Spleen (tissue), 11 donors: ENCODE results near the gene SLC35B1. TPM values are rescaled to one million over a fixed set of nuclear protein-coding genes. Genes with fewer than 3 reads are reported as not detected.

Experiments used
- DNase-seq: peaks from one replicate; pipeline ENCODE4 v3.0.0-alpha.2; 2020
- H3K27ac ChIP-seq, 8 donors: fragments of 200-600 bp; sonication (generic) in 7 of 8; 1 replicate in 4 of 8; 2 replicates in 4 of 8; pipeline versions ENCODE4 v1.5.0 to v1.8.0; 2016 to 2021; ENCODE audit warnings: inconsistent platforms in 4 of 8, mild to moderate bottlenecking in 4 of 8, moderate library complexity in 1 of 8
- H3K27me3 ChIP-seq, 7 donors: fragments of 200-600 bp; sonication (generic) in 6 of 7; replicated peaks in 1 of 7; 1 replicate in 4 of 7; 2 replicates in 3 of 7; pipeline versions ENCODE4 v1.5.0 to v1.8.0; 2016 to 2021; ENCODE audit warnings: inconsistent platforms in 3 of 7, mild to moderate bottlenecking in 1 of 7
- H3K36me3 ChIP-seq, 6 donors: fragments of 200-600 bp; sonication (generic) in 5 of 6; 1 replicate in 4 of 6; 2 replicates in 2 of 6; pipeline versions ENCODE4 v1.5.0 to v1.8.0; 2016 to 2021; ENCODE audit warnings: inconsistent platforms in 2 of 6
- H3K4me1 ChIP-seq, 6 donors: fragments of 200-600 bp; sonication (generic) in 5 of 6; 1 replicate in 3 of 6; 2 replicates in 3 of 6; pipeline versions ENCODE4 v1.5.0 to v1.8.0; 2016 to 2021; ENCODE audit warnings: inconsistent platforms in 3 of 6
- H3K4me3 ChIP-seq, 8 donors: fragments of 200-600 bp; sonication (generic) in 7 of 8; 1 replicate in 4 of 8; 2 replicates in 4 of 8; pipeline versions ENCODE4 v1.5.0 to v1.8.0; 2016 to 2021; ENCODE audit warnings: inconsistent platforms in 4 of 8, mild to moderate bottlenecking in 4 of 8, moderate library complexity in 2 of 8
- H3K9me3 ChIP-seq, 8 donors: fragments of 200-600 bp; sonication (generic) in 7 of 8; 1 replicate in 4 of 8; 2 replicates in 4 of 8; pipeline versions ENCODE4 v1.5.0 to v1.8.0; 2016 to 2021; ENCODE audit warnings: inconsistent platforms in 4 of 8
- POLR2A ChIP-seq, 3 donors: fragments of 450-650 bp; IDR thresholded peaks; one replicate each; pipeline ENCODE4 v1.5.1; 2017; ENCODE audit warnings: antibody characterized with exemption in 3 of 3, mild to moderate bottlenecking in 1 of 3
- POLR2AphosphoS5 ChIP-seq, 3 donors: sonication (generic); formaldehyde crosslinking; IDR thresholded peaks; one replicate each; pipeline ENCODE4 v1.5.1; 2017; ENCODE audit warnings: antibody characterized with exemption in 3 of 3
- WGBS, 5 donors: extraction: QIAGEN DNeasy Blood & Tissue Kit in 3 of 5; methylation state at CpG; one replicate each; pipeline versions ENCODE4 v1.1.5 to v1.1.7; 2013 to 2018; 5-methylcytosine and 5-hydroxymethylcytosine counted together
- intact Hi-C: fragments of 100-400 bp; cut with DNase I; formaldehyde crosslinking; loops from one replicate; pipeline ENCODE4 v1.15.0; 2023; ENCODE audit warnings: low total_unique reads
- polyA plus RNA-seq, 3 donors: library from polyadenylated mRNA; stranded (reverse); fragments of 200-250 nt; gene quantifications; one replicate each; pipeline ENCODE4 v1.2.1, GENCODE V29; 2013
- total RNA-seq, 7 donors: library from RNA; depleted of rRNA in 3 of 7; stranded (reverse); fragments of >200 nt in 3 of 7; fragmentation: NEBNext Ultra II Directional in 4 of 7; extraction: Animal tissue kit (Norgen Biotek cat#: 25700) in 4 of 7; gene quantifications; one replicate each; pipeline versions ENCODE4 v1.1.0 to v1.2.1, GENCODE V29; 2016 to 2021
- TF ChIP-seq, protein P1 (sequence below), 11 experiments: fragments of 200-600 bp in 7 of 11; fragments of 450-650 bp in 4 of 11; sonication (generic) in 4 of 11; IDR thresholded peaks in 8 of 11; conservative IDR thresholded peaks in 3 of 11; 1 replicate in 7 of 11; 2 replicates in 4 of 11; pipeline versions ENCODE4 v1.4.0 to v1.8.0; 2016 to 2021; ENCODE audit warnings: antibody characterized with exemption in 11 of 11, inconsistent platforms in 4 of 11, mild to moderate bottlenecking in 1 of 11
- donor health status: healthy with polysubstance abuse.
- donor health status: DM: no; HTN: no; CAD: no; lungs with moderate emphysema.
- donor health status: DM: no; HTN: no; CAD: no.
- donor health status: Bipolar disorder and iron deficiency.
- donor health status: healthy.
- donor health status: DM: no; HTN: no; CAD: no.
- donor health status: DM: yes; HTN: yes; CAD: no.

The SLC35B1 gene
- total and polyA plus RNA-seq, 10 donors: 23.7 to 69.9 (median 45.3) TPM

DNA sequence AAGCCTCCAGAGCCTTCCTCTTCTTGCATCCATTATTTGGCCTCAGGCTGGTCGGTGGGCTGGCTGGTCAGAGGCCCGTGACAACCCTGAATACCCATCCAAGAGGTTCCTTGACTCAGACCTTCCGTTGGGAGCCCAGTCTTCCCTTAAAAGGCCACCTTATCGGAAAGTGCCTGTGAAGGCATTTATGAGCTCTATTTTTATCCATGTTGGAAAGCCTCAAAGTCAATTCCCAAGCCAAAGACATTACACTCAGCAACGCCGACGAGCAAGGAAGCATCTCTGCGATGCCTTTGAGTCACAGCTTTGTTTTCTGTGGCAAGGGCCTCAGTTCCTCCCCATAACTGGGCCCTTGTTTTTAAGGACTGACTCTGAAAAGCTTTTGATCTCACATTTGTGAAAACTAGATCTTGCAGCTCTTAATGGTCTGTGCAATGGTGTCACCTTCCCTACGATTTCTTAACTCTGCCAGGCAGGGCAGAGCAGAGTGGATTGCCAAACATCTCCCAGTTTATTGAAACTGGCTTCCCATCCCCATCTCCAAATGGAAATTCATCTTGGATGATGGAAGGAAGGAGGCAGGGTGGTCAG, 16.6 kb downstream of the SLC35B1 start:
- no peak overlapping the region for H3K4me3 ChIP-seq

GRCh38 chr17:49690256-49690655, 17.5 kb downstream of the SLC35B1 start:
- DNase-seq: no peak

More for the DNA sequence above, 16.6 kb downstream of the SLC35B1 start:
- Histone ChIP-seq H3K27me3 (no peaks in the 10 kb centered on the region), H3K36me3 (no peaks in the 10 kb centered on the region), H3K27ac (peak overlapping the region in 1 of 8 donors; percentile 19), H3K9me3 (no peaks in the 10 kb centered on the region), H3K4me1 (peaks cover 13 to 61% (median 34%) of the 10 kb centered on the region in 6 donors)
- 84 to 92% (median 87%) methylated on average over 9 of the region's 9 CpGs for WGBS, 5 donors
- DNase-seq: no peak
- TF ChIP-seq POLR2A (IDR thresholded peaks at IDR 0.05) (no peak), POLR2AphosphoS5 (IDR thresholded peaks at IDR 0.05) (no peak)
- TF ChIP-seq, protein P1, sequence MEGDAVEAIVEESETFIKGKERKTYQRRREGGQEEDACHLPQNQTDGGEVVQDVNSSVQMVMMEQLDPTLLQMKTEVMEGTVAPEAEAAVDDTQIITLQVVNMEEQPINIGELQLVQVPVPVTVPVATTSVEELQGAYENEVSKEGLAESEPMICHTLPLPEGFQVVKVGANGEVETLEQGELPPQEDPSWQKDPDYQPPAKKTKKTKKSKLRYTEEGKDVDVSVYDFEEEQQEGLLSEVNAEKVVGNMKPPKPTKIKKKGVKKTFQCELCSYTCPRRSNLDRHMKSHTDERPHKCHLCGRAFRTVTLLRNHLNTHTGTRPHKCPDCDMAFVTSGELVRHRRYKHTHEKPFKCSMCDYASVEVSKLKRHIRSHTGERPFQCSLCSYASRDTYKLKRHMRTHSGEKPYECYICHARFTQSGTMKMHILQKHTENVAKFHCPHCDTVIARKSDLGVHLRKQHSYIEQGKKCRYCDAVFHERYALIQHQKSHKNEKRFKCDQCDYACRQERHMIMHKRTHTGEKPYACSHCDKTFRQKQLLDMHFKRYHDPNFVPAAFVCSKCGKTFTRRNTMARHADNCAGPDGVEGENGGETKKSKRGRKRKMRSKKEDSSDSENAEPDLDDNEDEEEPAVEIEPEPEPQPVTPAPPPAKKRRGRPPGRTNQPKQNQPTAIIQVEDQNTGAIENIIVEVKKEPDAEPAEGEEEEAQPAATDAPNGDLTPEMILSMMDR (IDR thresholded peaks at IDR 0.05 in 8 of 11, conservative IDR thresholded peaks at IDR 0.05 in 3 of 11): no peak
- intact Hi-C loops: no loop called here

GRCh38 chr17:49688848-49689247, 18.9 kb downstream of the SLC35B1 start:
- Histone ChIP-seq H3K9me3 (no peaks in the 10 kb centered on the region), H3K4me1 (peaks cover 13 to 46% (median 22%) of the 10 kb centered on the region in 6 donors), H3K4me3 (peak overlapping the region in 3 of 8 donors; percentile 8 to 50 (median 22)), H3K27me3 (no peaks in the 10 kb centered on the region), H3K36me3 (no peaks in the 10 kb centered on the region), H3K27ac (peak overlapping the region in 4 of 8 donors; percentile 78 to 87 (median 83))
- no peak for DNase-seq
- intact Hi-C loops: no loop called here
- TF ChIP-seq POLR2A (IDR thresholded peaks at IDR 0.05) (no peak), POLR2AphosphoS5 (IDR thresholded peaks at IDR 0.05) (no peak)
- TF ChIP-seq, protein P1 (IDR thresholded peaks at IDR 0.05 in 8 of 11, conservative IDR thresholded peaks at IDR 0.05 in 3 of 11): no peak
- 76 to 85% (median 84%) methylated on average over 4 of the region's 4 CpGs for WGBS, 5 donors

More at GRCh38 chr17:49690256-49690655, 17.5 kb downstream of the SLC35B1 start:
- intact Hi-C loops: no loop called here
- Histone ChIP-seq H3K9me3 (no peaks in the 10 kb centered on the region), H3K4me3 (no peak overlapping the region), H3K36me3 (no peaks in the 10 kb centered on the region), H3K27ac (peak overlapping the region in 1 of 8 donors; percentile 82), H3K4me1 (peaks cover 13 to 52% (median 27%) of the 10 kb centered on the region in 6 donors), H3K27me3 (no peaks in the 10 kb centered on the region)
- WGBS, 5 donors: 48 to 58% (median 58%) methylated on average over 2 of the region's 2 CpGs
- TF ChIP-seq, protein P1 (IDR thresholded peaks at IDR 0.05 in 8 of 11, conservative IDR thresholded peaks at IDR 0.05 in 3 of 11): no peak
- no peak for TF ChIP-seq POLR2A (IDR thresholded peaks at IDR 0.05)

DNA sequence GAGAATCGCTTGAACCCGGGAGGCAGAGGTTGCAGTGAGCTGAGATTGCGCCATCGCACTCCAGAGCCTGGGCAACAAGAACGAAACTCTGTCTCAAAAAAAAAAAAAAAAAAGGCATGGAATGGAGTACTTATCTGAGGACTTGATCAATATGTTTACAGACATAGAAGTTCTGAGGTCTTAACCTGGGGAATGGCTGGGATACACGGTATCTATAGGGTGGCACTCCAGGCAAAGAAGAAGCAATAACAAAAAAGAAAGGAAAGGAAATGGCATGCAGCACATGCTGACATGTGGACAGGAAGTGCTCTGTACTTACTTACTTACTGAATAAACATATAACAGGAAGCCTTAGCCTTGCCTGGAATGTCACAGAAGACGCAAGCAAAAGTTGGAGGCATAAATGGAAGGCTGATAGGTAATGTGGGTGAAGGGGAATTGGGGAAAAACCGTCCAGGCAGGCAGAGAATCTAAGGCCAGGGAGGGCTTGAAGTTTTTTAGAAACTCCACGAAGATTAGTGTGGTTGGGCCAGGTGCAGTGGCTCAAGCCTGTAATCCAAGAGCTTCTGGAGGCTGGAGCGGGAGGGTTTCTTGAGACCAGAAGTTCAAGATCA, 19.8 kb downstream of the SLC35B1 start:
- H3K4me1 ChIP-seq: peaks cover 13 to 46% (median 22%) of the 10 kb centered on the region in 6 donors
- TF ChIP-seq POLR2AphosphoS5 (IDR thresholded peaks at IDR 0.05) (peak in 1 of 3 donors; percentile 70), POLR2A (IDR thresholded peaks at IDR 0.05) (no peak)
- TF ChIP-seq, protein P1 (IDR thresholded peaks at IDR 0.05 in 8 of 11, conservative IDR thresholded peaks at IDR 0.05 in 3 of 11): no peak
- H3K4me3 ChIP-seq: peak overlapping the region in 3 of 8 donors; percentile 8 to 50 (median 22)
- intact Hi-C loops: no loop called here
- H3K27ac ChIP-seq: peak overlapping the region in 7 of 8 donors; percentile 64 to 87 (median 82)
- DNase-seq: peak; percentile 47
- H3K27me3 ChIP-seq: no peaks in the 10 kb centered on the region
- no peaks in the 10 kb centered on the region for H3K9me3 ChIP-seq
- WGBS, 5 donors: 44 to 58% (median 49%) methylated on average over 10 of the region's 10 CpGs
- no peaks in the 10 kb centered on the region for H3K36me3 ChIP-seq
